ENCODE results near the gene SMARCD2.

DNA sequence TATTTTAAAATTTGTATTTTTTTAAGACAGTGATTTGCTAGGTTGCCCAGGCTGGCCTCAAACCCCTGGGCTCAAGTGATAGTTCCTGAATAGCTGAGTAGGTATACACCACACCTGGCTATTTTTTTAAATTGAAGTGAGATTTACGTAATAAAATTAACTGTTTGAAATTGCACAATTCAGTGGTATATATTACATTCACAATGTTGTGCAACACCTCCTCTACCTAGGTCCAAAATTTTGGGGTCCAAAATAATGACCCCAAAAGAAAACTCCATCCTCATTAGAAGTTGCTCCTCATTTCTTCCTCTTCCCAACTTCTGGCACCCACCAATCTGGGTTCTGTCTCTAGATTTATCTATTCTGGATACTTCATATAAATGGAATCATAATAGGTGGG lies 3.0 kb upstream of the SMARCD2 start:
- TF ChIP-seq, protein P1, sequence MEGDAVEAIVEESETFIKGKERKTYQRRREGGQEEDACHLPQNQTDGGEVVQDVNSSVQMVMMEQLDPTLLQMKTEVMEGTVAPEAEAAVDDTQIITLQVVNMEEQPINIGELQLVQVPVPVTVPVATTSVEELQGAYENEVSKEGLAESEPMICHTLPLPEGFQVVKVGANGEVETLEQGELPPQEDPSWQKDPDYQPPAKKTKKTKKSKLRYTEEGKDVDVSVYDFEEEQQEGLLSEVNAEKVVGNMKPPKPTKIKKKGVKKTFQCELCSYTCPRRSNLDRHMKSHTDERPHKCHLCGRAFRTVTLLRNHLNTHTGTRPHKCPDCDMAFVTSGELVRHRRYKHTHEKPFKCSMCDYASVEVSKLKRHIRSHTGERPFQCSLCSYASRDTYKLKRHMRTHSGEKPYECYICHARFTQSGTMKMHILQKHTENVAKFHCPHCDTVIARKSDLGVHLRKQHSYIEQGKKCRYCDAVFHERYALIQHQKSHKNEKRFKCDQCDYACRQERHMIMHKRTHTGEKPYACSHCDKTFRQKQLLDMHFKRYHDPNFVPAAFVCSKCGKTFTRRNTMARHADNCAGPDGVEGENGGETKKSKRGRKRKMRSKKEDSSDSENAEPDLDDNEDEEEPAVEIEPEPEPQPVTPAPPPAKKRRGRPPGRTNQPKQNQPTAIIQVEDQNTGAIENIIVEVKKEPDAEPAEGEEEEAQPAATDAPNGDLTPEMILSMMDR (IDR thresholded peaks at IDR 0.05), result no peak
- TF ChIP-seq POLR2A (IDR thresholded peaks at IDR 0.05), result no peak
